ENCODE data around the gene TBCD.

- no peak for TF ChIP-seq POLR2AphosphoS5 (IDR thresholded peaks at IDR 0.05)
- TF ChIP-seq, protein P1, sequence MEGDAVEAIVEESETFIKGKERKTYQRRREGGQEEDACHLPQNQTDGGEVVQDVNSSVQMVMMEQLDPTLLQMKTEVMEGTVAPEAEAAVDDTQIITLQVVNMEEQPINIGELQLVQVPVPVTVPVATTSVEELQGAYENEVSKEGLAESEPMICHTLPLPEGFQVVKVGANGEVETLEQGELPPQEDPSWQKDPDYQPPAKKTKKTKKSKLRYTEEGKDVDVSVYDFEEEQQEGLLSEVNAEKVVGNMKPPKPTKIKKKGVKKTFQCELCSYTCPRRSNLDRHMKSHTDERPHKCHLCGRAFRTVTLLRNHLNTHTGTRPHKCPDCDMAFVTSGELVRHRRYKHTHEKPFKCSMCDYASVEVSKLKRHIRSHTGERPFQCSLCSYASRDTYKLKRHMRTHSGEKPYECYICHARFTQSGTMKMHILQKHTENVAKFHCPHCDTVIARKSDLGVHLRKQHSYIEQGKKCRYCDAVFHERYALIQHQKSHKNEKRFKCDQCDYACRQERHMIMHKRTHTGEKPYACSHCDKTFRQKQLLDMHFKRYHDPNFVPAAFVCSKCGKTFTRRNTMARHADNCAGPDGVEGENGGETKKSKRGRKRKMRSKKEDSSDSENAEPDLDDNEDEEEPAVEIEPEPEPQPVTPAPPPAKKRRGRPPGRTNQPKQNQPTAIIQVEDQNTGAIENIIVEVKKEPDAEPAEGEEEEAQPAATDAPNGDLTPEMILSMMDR (IDR thresholded peaks at IDR 0.05) = no peak
Observed at GRCh38 chr17:82750241-82750908, 1.5 kb upstream of the TBCD start.

Measured in breast epithelium (tissue), 3 donors.